Measurements from ENCODE around the gene ACER3. TPM values are rescaled to one million over a fixed set of nuclear protein-coding genes. Genes with fewer than 3 reads are reported as not detected.

ACER3 gene
- total RNA-seq, 1 donor from 2014 or later: 14.7 TPM

- Mint-ChIP-seq H3K36me3 (ENCODE audit: insufficient read depth) (no peaks in the 10 kb centered on the region), H3K27ac (no peak overlapping the region), H3K9me3 (ENCODE audit: low read depth) (peaks cover 3% of the 10 kb centered on the region), H3K27me3 (no peaks in the 10 kb centered on the region), H3K4me3 (ENCODE audit: low read depth) (no peak overlapping the region), H3K4me1 (ENCODE audit: low read depth) (no peaks in the 10 kb centered on the region)
- no peak for DNase-seq (ENCODE audit: low spot score, unreplicated experiment)
- no peak for TF ChIP-seq CTCF (IDR thresholded peaks at IDR 0.05; ENCODE audit: unreplicated experiment)
Measured at GRCh38 chr11:77052518-77052917, 191.8 kb downstream of the ACER3 start.

- Mint-ChIP-seq H3K36me3 (ENCODE audit: insufficient read depth) (no peaks in the 10 kb centered on the region), H3K27me3 (no peaks in the 10 kb centered on the region), H3K4me3 (ENCODE audit: low read depth) (no peak overlapping the region), H3K27ac (no peak overlapping the region), H3K9me3 (ENCODE audit: low read depth) (peaks cover 3% of the 10 kb centered on the region), H3K4me1 (ENCODE audit: low read depth) (no peaks in the 10 kb centered on the region)
- TF ChIP-seq CTCF (IDR thresholded peaks at IDR 0.05; ENCODE audit: unreplicated experiment): no peak
- no peak for DNase-seq (ENCODE audit: low spot score, unreplicated experiment)
Measured at GRCh38 chr11:77053217-77054015, 192.7 kb downstream of the ACER3 start.

GRCh38 chr11:77054084-77054483, 193.4 kb downstream of the ACER3 start:
- Mint-ChIP-seq H3K4me1 (ENCODE audit: low read depth) (no peaks in the 10 kb centered on the region), H3K27ac (no peak overlapping the region), H3K4me3 (ENCODE audit: low read depth) (no peak overlapping the region), H3K27me3 (no peaks in the 10 kb centered on the region), H3K9me3 (ENCODE audit: low read depth) (peaks cover 3% of the 10 kb centered on the region), H3K36me3 (ENCODE audit: insufficient read depth) (no peaks in the 10 kb centered on the region)
- no peak for TF ChIP-seq CTCF (IDR thresholded peaks at IDR 0.05; ENCODE audit: unreplicated experiment)
- DNase-seq (ENCODE audit: low spot score, unreplicated experiment): no peak

- Mint-ChIP-seq H3K4me3 (ENCODE audit: low read depth) (no peak overlapping the region), H3K27me3 (no peaks in the 10 kb centered on the region)
- TF ChIP-seq CTCF (IDR thresholded peaks at IDR 0.05; ENCODE audit: unreplicated experiment): no peak
Measured at GRCh38 chr11:77055101-77055561, 194.4 kb downstream of the ACER3 start.

GRCh38 chr11:77055913-77056312, 195.2 kb downstream of the ACER3 start:
- no peak for TF ChIP-seq CTCF (IDR thresholded peaks at IDR 0.05; ENCODE audit: unreplicated experiment)
- no peak overlapping the region for H3K4me3 Mint-ChIP-seq (ENCODE audit: low read depth)
- no peaks in the 10 kb centered on the region for H3K4me1 Mint-ChIP-seq (ENCODE audit: low read depth)
- H3K9me3 Mint-ChIP-seq (ENCODE audit: low read depth): peaks cover 8% of the 10 kb centered on the region
- DNase-seq (ENCODE audit: low spot score, unreplicated experiment): no peak
- H3K36me3 Mint-ChIP-seq (ENCODE audit: insufficient read depth): no peaks in the 10 kb centered on the region
- H3K27me3 Mint-ChIP-seq: no peaks in the 10 kb centered on the region
- no peak overlapping the region for H3K27ac Mint-ChIP-seq

More at GRCh38 chr11:77055101-77055561, 194.4 kb downstream of the ACER3 start:
- no peaks in the 10 kb centered on the region for H3K4me1 Mint-ChIP-seq (ENCODE audit: low read depth)
- no peak overlapping the region for H3K27ac Mint-ChIP-seq
- DNase-seq (ENCODE audit: low spot score, unreplicated experiment): no peak
- H3K36me3 Mint-ChIP-seq (ENCODE audit: insufficient read depth): no peaks in the 10 kb centered on the region
- peaks cover 3% of the 10 kb centered on the region for H3K9me3 Mint-ChIP-seq (ENCODE audit: low read depth)

Measured in progenitor cell of endocrine pancreas (in vitro differentiated cells).